SIG-M5 treated with dmso at 0.1 percent for 504 hours (cell line): ENCODE results near the gene RNF225.
"Not testable (repeated sequence)": the region's sequence is repeated elsewhere in the genome, so short reads cannot be mapped to it uniquely, and the experiment has no call there.

Experiments
- DNase-seq: peaks from one replicate; lab custom pipeline; 2025; ENCODE audit not compliant: unreplicated experiment; lab: John Stamatoyannopoulos, UW

The RNF225 gene

GRCh38 chr19:58361900-58362271, 33.6 kb upstream of the RNF225 start:
- DNase-seq, result no peak

GRCh38 chr19:58362272-58362994, 33.0 kb upstream of the RNF225 start, which contains the start of gene ZNF497:
ZNF497 (minus strand) TSS chr19:58362751; CDS start chr19:58357635, 5,116 bp downstream.
- peak; percentile 88 for DNase-seq

GRCh38 chr19:58364146-58364545, 31.3 kb upstream of the RNF225 start:
- peak; percentile 81 for DNase-seq

- DNase-seq, result no peak
Observed at GRCh38 chr19:58366585-58367430, 28.6 kb upstream of the RNF225 start.

- DNase-seq, result no peak
Observed at GRCh38 chr19:58367698-58368454, 27.6 kb upstream of the RNF225 start.

GRCh38 chr19:58368561-58369360, 26.7 kb upstream of the RNF225 start:
- no peak for DNase-seq

- peak; percentile 9 for DNase-seq
Observed at GRCh38 chr19:58372311-58373133, 22.9 kb upstream of the RNF225 start.

GRCh38 chr19:58374200-58374599, 21.3 kb upstream of the RNF225 start:
- peak; percentile 37 for DNase-seq

- not testable (repeated sequence) for DNase-seq
Observed at GRCh38 chr19:58376724-58377123, 18.7 kb upstream of the RNF225 start.

- DNase-seq, result no peak
Observed at GRCh38 chr19:58379246-58379645, 16.2 kb upstream of the RNF225 start.

GRCh38 chr19:58380037-58380661, 15.3 kb upstream of the RNF225 start:
- DNase-seq, result no peak

- peak; percentile 99 for DNase-seq
Observed at GRCh38 chr19:58380662-58381459, 14.6 kb upstream of the RNF225 start, which contains the start of gene ZNF837. ZNF837 (minus strand) TSS chr19:58381030; CDS start chr19:58369332, 11,698 bp downstream.

- no peak for DNase-seq
Observed at GRCh38 chr19:58381460-58382212, 13.8 kb upstream of the RNF225 start.

GRCh38 chr19:58382997-58383603, 12.4 kb upstream of the RNF225 start:
- no peak for DNase-seq

GRCh38 chr19:58385313-58385890, 10.1 kb upstream of the RNF225 start:
- no peak for DNase-seq

- DNase-seq, result no peak
Observed at GRCh38 chr19:58385891-58386575, 9.4 kb upstream of the RNF225 start.
